Spleen (tissue), 11 donors: ENCODE results near the gene SUPT20H. TPM values are rescaled to one million over a fixed set of nuclear protein-coding genes. Genes with fewer than 3 reads are reported as not detected.
A peak's percentile ranks its signal among the peaks of the same experiment; 100 is the strongest.
"Not testable (repeated sequence)": the region's sequence is repeated elsewhere in the genome, so short reads cannot be mapped to it uniquely, and the experiment has no call there.

ENCODE experiments used
- DNase-seq: peaks from one replicate; pipeline ENCODE4 v3.0.0-alpha.2; 2020
- H3K27ac ChIP-seq, 8 donors: fragments of 200-600 bp; sonication (generic) in 7 of 8; 1 replicate in 4 of 8; 2 replicates in 4 of 8; pipeline versions ENCODE4 v1.5.0 to v1.8.0; 2016 to 2021; ENCODE audit warnings: inconsistent platforms in 4 of 8, mild to moderate bottlenecking in 4 of 8, moderate library complexity in 1 of 8
- H3K27me3 ChIP-seq, 7 donors: fragments of 200-600 bp; sonication (generic) in 6 of 7; replicated peaks in 1 of 7; 1 replicate in 4 of 7; 2 replicates in 3 of 7; pipeline versions ENCODE4 v1.5.0 to v1.8.0; 2016 to 2021; ENCODE audit warnings: inconsistent platforms in 3 of 7, mild to moderate bottlenecking in 1 of 7
- H3K36me3 ChIP-seq, 6 donors: fragments of 200-600 bp; sonication (generic) in 5 of 6; 1 replicate in 4 of 6; 2 replicates in 2 of 6; pipeline versions ENCODE4 v1.5.0 to v1.8.0; 2016 to 2021; ENCODE audit warnings: inconsistent platforms in 2 of 6
- H3K4me1 ChIP-seq, 6 donors: fragments of 200-600 bp; sonication (generic) in 5 of 6; 1 replicate in 3 of 6; 2 replicates in 3 of 6; pipeline versions ENCODE4 v1.5.0 to v1.8.0; 2016 to 2021; ENCODE audit warnings: inconsistent platforms in 3 of 6
- H3K4me3 ChIP-seq, 8 donors: fragments of 200-600 bp; sonication (generic) in 7 of 8; 1 replicate in 4 of 8; 2 replicates in 4 of 8; pipeline versions ENCODE4 v1.5.0 to v1.8.0; 2016 to 2021; ENCODE audit warnings: inconsistent platforms in 4 of 8, mild to moderate bottlenecking in 4 of 8, moderate library complexity in 2 of 8
- H3K9me3 ChIP-seq, 8 donors: fragments of 200-600 bp; sonication (generic) in 7 of 8; 1 replicate in 4 of 8; 2 replicates in 4 of 8; pipeline versions ENCODE4 v1.5.0 to v1.8.0; 2016 to 2021; ENCODE audit warnings: inconsistent platforms in 4 of 8
- CTCF ChIP-seq, 11 experiments: fragments of 200-600 bp in 7 of 11; fragments of 450-650 bp in 4 of 11; sonication (generic) in 4 of 11; IDR thresholded peaks in 8 of 11; conservative IDR thresholded peaks in 3 of 11; 1 replicate in 7 of 11; 2 replicates in 4 of 11; pipeline versions ENCODE4 v1.4.0 to v1.8.0; 2016 to 2021; ENCODE audit warnings: antibody characterized with exemption in 11 of 11, inconsistent platforms in 4 of 11, mild to moderate bottlenecking in 1 of 11
- POLR2A ChIP-seq, 3 donors: fragments of 450-650 bp; IDR thresholded peaks; one replicate each; pipeline ENCODE4 v1.5.1; 2017; ENCODE audit warnings: antibody characterized with exemption in 3 of 3, mild to moderate bottlenecking in 1 of 3
- POLR2AphosphoS5 ChIP-seq, 3 donors: sonication (generic); formaldehyde crosslinking; IDR thresholded peaks; one replicate each; pipeline ENCODE4 v1.5.1; 2017; ENCODE audit warnings: antibody characterized with exemption in 3 of 3
- WGBS, 5 donors: extraction: QIAGEN DNeasy Blood & Tissue Kit in 3 of 5; methylation state at CpG; one replicate each; pipeline versions ENCODE4 v1.1.5 to v1.1.7; 2013 to 2018; 5-methylcytosine and 5-hydroxymethylcytosine counted together
- intact Hi-C: fragments of 100-400 bp; cut with DNase I; formaldehyde crosslinking; loops from one replicate; pipeline ENCODE4 v1.15.0; 2023; ENCODE audit warnings: low total_unique reads
- polyA plus RNA-seq, 3 donors: library from polyadenylated mRNA; stranded (reverse); fragments of 200-250 nt; gene quantifications; one replicate each; pipeline ENCODE4 v1.2.1, GENCODE V29; 2013
- total RNA-seq, 7 donors: library from RNA; depleted of rRNA in 3 of 7; stranded (reverse); fragments of >200 nt in 3 of 7; fragmentation: NEBNext Ultra II Directional in 4 of 7; extraction: Animal tissue kit (Norgen Biotek cat#: 25700) in 4 of 7; gene quantifications; one replicate each; pipeline versions ENCODE4 v1.1.0 to v1.2.1, GENCODE V29; 2016 to 2021
- donor health status: healthy with polysubstance abuse.
- donor health status: DM: no; HTN: no; CAD: no; lungs with moderate emphysema.
- donor health status: DM: no; HTN: no; CAD: no.
- donor health status: Bipolar disorder and iron deficiency.
- donor health status: healthy.
- donor health status: DM: no; HTN: no; CAD: no.
- donor health status: DM: yes; HTN: yes; CAD: no.

Gene SUPT20H
- total and polyA plus RNA-seq, 10 donors = 22.0 to 95.3 (median 64.9) TPM

GRCh38 chr13:37059848-37060192, 332 bp upstream of the SUPT20H start:
- Histone ChIP-seq H3K4me1 (peaks cover 0 to 35% (median 24%) of the 10 kb centered on the region in 6 donors), H3K27me3 (no peaks in the 10 kb centered on the region), H3K36me3 (peaks cover 0 to 6% (median 0%) of the 10 kb centered on the region in 6 donors), H3K9me3 (no peaks in the 10 kb centered on the region), H3K27ac (peak overlapping the region; percentile 86 to 98 (median 95)), H3K4me3 (peak overlapping the region; percentile 54 to 90 (median 78))
- no peak for DNase-seq
- 23 to 26% (median 24%) methylated on average over 10 of the region's 10 CpGs for WGBS, 5 donors
- intact Hi-C loops = no loop called here
- no peak for TF ChIP-seq POLR2A (IDR thresholded peaks at IDR 0.05)
- no peak for TF ChIP-seq POLR2AphosphoS5 (IDR thresholded peaks at IDR 0.05)
- TF ChIP-seq CTCF (IDR thresholded peaks at IDR 0.05 in 8 of 11, conservative IDR thresholded peaks at IDR 0.05 in 3 of 11) = no peak

GRCh38 chr13:37056228-37056627, 3.3 kb downstream of the SUPT20H start:
- H3K27ac ChIP-seq, H3K27me3 ChIP-seq, H3K9me3 ChIP-seq, DNase-seq, intact Hi-C loops, H3K4me3 ChIP-seq: not testable (repeated sequence)
- 91 to 100% (median 96%) methylated on average over 2 of the region's 2 CpGs for WGBS, 5 donors
- H3K4me1 ChIP-seq = peaks cover 0 to 44% (median 29%) of the 10 kb centered on the region in 6 donors
- peaks cover 0 to 17% (median under 1%) of the 10 kb centered on the region in 6 donors for H3K36me3 ChIP-seq

GRCh38 chr13:37053111-37053510, 6.4 kb downstream of the SUPT20H start:
- H3K4me3 ChIP-seq, DNase-seq, H3K9me3 ChIP-seq, H3K27ac ChIP-seq, H3K27me3 ChIP-seq, intact Hi-C loops: not testable (repeated sequence)
- peaks cover 0 to 38% (median 16%) of the 10 kb centered on the region in 6 donors for H3K4me1 ChIP-seq
- H3K36me3 ChIP-seq = peaks cover 0 to 45% (median 5%) of the 10 kb centered on the region in 6 donors
- 96 to 100% (median 98%) methylated on average over 3 of the region's 3 CpGs for WGBS, 5 donors

- H3K9me3 ChIP-seq = peaks cover 0 to 6% (median 0%) of the 10 kb centered on the region in 8 donors
Observed at GRCh38 chr13:37049810-37050209, 9.7 kb downstream of the SUPT20H start.

GRCh38 chr13:37047846-37048245, 11.6 kb downstream of the SUPT20H start:
- TF ChIP-seq POLR2A (IDR thresholded peaks at IDR 0.05) (no peak), CTCF (IDR thresholded peaks at IDR 0.05 in 8 of 11, conservative IDR thresholded peaks at IDR 0.05 in 3 of 11) (no peak), POLR2AphosphoS5 (IDR thresholded peaks at IDR 0.05) (no peak)
- no peak for DNase-seq
- H3K36me3 ChIP-seq = peaks cover 0 to 85% (median 42%) of the 10 kb centered on the region in 6 donors

More at GRCh38 chr13:37049810-37050209, 9.7 kb downstream of the SUPT20H start:
- intact Hi-C loops = no loop called here
- Histone ChIP-seq H3K36me3 (peaks cover 0 to 72% (median 25%) of the 10 kb centered on the region in 6 donors), H3K27ac (no peak overlapping the region), H3K4me3 (no peak overlapping the region), H3K4me1 (peaks cover 0 to 19% (median 5%) of the 10 kb centered on the region in 6 donors), H3K27me3 (no peaks in the 10 kb centered on the region)
- TF ChIP-seq POLR2AphosphoS5 (IDR thresholded peaks at IDR 0.05) = no peak
- TF ChIP-seq CTCF (IDR thresholded peaks at IDR 0.05 in 8 of 11, conservative IDR thresholded peaks at IDR 0.05 in 3 of 11) = no peak
- TF ChIP-seq POLR2A (IDR thresholded peaks at IDR 0.05) = no peak
- no peak for DNase-seq
- 79 to 89% (median 84%) methylated on average over 1 of the region's 1 CpG for WGBS, 5 donors

More at GRCh38 chr13:37047846-37048245, 11.6 kb downstream of the SUPT20H start:
- H3K27ac ChIP-seq = no peak overlapping the region
- no peak overlapping the region for H3K4me3 ChIP-seq
- H3K4me1 ChIP-seq = peaks cover 0 to 21% (median 5%) of the 10 kb centered on the region in 6 donors
- WGBS, 5 donors = 85 to 93% (median 86%) methylated on average over 3 of the region's 3 CpGs
- intact Hi-C loops = no loop called here
- peaks cover 0 to under 1% (median 0%) of the 10 kb centered on the region in 8 donors for H3K9me3 ChIP-seq
- H3K27me3 ChIP-seq = no peaks in the 10 kb centered on the region
